Duodenal mucosa (tissue), 2 donors: Measurements from ENCODE around the gene PLA2G2A.
"Not testable (repeated sequence)": the region's sequence is repeated elsewhere in the genome, so short reads cannot be mapped to it uniquely, and the experiment has no call there.

Experiments
- H3K27ac ChIP-seq: one replicate; pipeline ENCODE4 v1.7.0; 2013; ENCODE audit warnings: low read depth, low read length
- H3K27me3 ChIP-seq, 2 donors: one replicate each; pipeline ENCODE4 v1.7.0; 2013; ENCODE audit warnings: low read length in 2 of 2, control low read depth in 1 of 2; ENCODE audit not compliant: insufficient read depth in 2 of 2, control insufficient read depth in 1 of 2
- H3K36me3 ChIP-seq, 2 donors: one replicate each; pipeline ENCODE4 v1.7.0; 2013; ENCODE audit warnings: low read length in 2 of 2, control low read depth in 1 of 2; ENCODE audit not compliant: insufficient read depth in 2 of 2, control insufficient read depth in 1 of 2
- H3K4me1 ChIP-seq, 2 donors: one replicate each; pipeline ENCODE4 v1.7.0; 2013; ENCODE audit warnings: low read length in 2 of 2, control low read depth in 1 of 2; ENCODE audit not compliant: insufficient read depth in 2 of 2, control insufficient read depth in 1 of 2
- H3K4me3 ChIP-seq, 2 donors: one replicate each; pipeline ENCODE4 v1.7.0; 2013; ENCODE audit warnings: low read length in 2 of 2, low read depth in 1 of 2
- H3K9ac ChIP-seq, 2 donors: one replicate each; pipeline ENCODE4 v1.7.0; 2013; ENCODE audit warnings: low read length in 2 of 2, low read depth in 1 of 2
- H3K9me3 ChIP-seq, 2 donors: one replicate each; pipeline ENCODE4 v1.7.0; 2013; ENCODE audit warnings: low read length in 2 of 2, control low read depth in 1 of 2; ENCODE audit not compliant: control insufficient read depth in 1 of 2

Gene PLA2G2A

GRCh38 chr1:19988267-19989006 is 9.0 kb upstream of the PLA2G2A start:
- H3K36me3 ChIP-seq: no peaks in the 10 kb centered on the region
- H3K27me3 ChIP-seq: peaks cover 0 to 3% of the 10 kb centered on the region in 2 donors
- H3K9me3 ChIP-seq: no peaks in the 10 kb centered on the region
- no peaks in the 10 kb centered on the region for H3K4me1 ChIP-seq
- H3K27ac ChIP-seq: no peak overlapping the region
- no peak overlapping the region for H3K9ac ChIP-seq
- no peak overlapping the region for H3K4me3 ChIP-seq

GRCh38 chr1:19987719-19988118 is 8.3 kb upstream of the PLA2G2A start:
- Histone ChIP-seq H3K4me3 (no peak overlapping the region), H3K4me1 (no peaks in the 10 kb centered on the region), H3K9ac (no peak overlapping the region), H3K36me3 (no peaks in the 10 kb centered on the region), H3K27ac (no peak overlapping the region), H3K9me3 (no peaks in the 10 kb centered on the region), H3K27me3 (peaks cover 0 to 3% of the 10 kb centered on the region in 2 donors)

- H3K4me3 ChIP-seq, H3K27ac ChIP-seq, H3K9me3 ChIP-seq, H3K36me3 ChIP-seq, H3K9ac ChIP-seq, H3K27me3 ChIP-seq: not testable (repeated sequence)
- H3K4me1 ChIP-seq: peaks cover 8 to 15% of the 10 kb centered on the region in 2 donors
These were observed 5.1 kb upstream of the PLA2G2A start for GRCh38 chr1:19984409-19985016.

GRCh38 chr1:19981507-19982312 is 2.3 kb upstream of the PLA2G2A start:
- no peaks in the 10 kb centered on the region for H3K9me3 ChIP-seq
- H3K9ac ChIP-seq: no peak overlapping the region
- no peaks in the 10 kb centered on the region for H3K36me3 ChIP-seq
- H3K4me1 ChIP-seq: peaks cover 8 to 15% of the 10 kb centered on the region in 2 donors
- peaks cover 0 to 8% of the 10 kb centered on the region in 2 donors for H3K27me3 ChIP-seq
- H3K4me3 ChIP-seq: no peak overlapping the region
- H3K27ac ChIP-seq: no peak overlapping the region

GRCh38 chr1:19981170-19981506 is 1.7 kb upstream of the PLA2G2A start:
- H3K4me3 ChIP-seq: no peak overlapping the region
- H3K27me3 ChIP-seq: peaks cover 0 to 8% of the 10 kb centered on the region in 2 donors
- no peaks in the 10 kb centered on the region for H3K9me3 ChIP-seq
- no peak overlapping the region for H3K9ac ChIP-seq
- H3K36me3 ChIP-seq: no peaks in the 10 kb centered on the region
- peaks cover 8 to 15% of the 10 kb centered on the region in 2 donors for H3K4me1 ChIP-seq
- H3K27ac ChIP-seq: no peak overlapping the region

- H3K27ac ChIP-seq: no peak overlapping the region
- no peaks in the 10 kb centered on the region for H3K9me3 ChIP-seq
- no peak overlapping the region for H3K9ac ChIP-seq
- no peak overlapping the region for H3K4me3 ChIP-seq
- H3K27me3 ChIP-seq: peaks cover 0 to 8% of the 10 kb centered on the region in 2 donors
- H3K36me3 ChIP-seq: no peaks in the 10 kb centered on the region
- peaks cover 10 to 15% of the 10 kb centered on the region in 2 donors for H3K4me1 ChIP-seq
These were observed 896 bp upstream of the PLA2G2A start for GRCh38 chr1:19980314-19980713.

GRCh38 chr1:19978143-19978542 is 1.3 kb downstream of the PLA2G2A start:
- Histone ChIP-seq H3K27me3 (peaks cover 0 to 8% of the 10 kb centered on the region in 2 donors), H3K9ac (no peak overlapping the region), H3K27ac (no peak overlapping the region), H3K9me3 (no peaks in the 10 kb centered on the region), H3K36me3 (no peaks in the 10 kb centered on the region), H3K4me3 (no peak overlapping the region), H3K4me1 (peaks cover 15 to 16% of the 10 kb centered on the region in 2 donors)

- Histone ChIP-seq H3K4me3 (no peak overlapping the region), H3K4me1 (peaks cover 7 to 10% of the 10 kb centered on the region in 2 donors), H3K27me3 (peaks cover 0 to 8% of the 10 kb centered on the region in 2 donors), H3K36me3 (no peaks in the 10 kb centered on the region), H3K9me3 (no peaks in the 10 kb centered on the region), H3K9ac (no peak overlapping the region), H3K27ac (no peak overlapping the region)
These were observed 3.0 kb downstream of the PLA2G2A start for GRCh38 chr1:19976317-19977003.

GRCh38 chr1:19975423-19976193 is 3.8 kb downstream of the PLA2G2A start:
- Histone ChIP-seq H3K4me1 (peaks cover 0 to 10% of the 10 kb centered on the region in 2 donors), H3K27ac (no peak overlapping the region), H3K27me3 (peaks cover 0 to 8% of the 10 kb centered on the region in 2 donors), H3K4me3 (no peak overlapping the region), H3K36me3 (no peaks in the 10 kb centered on the region), H3K9me3 (no peaks in the 10 kb centered on the region), H3K9ac (no peak overlapping the region)
